Retinal pigment epithelial cell (primary cell): ENCODE data around the gene CBX4.

Experiments used
- DNase-seq: peaks from one replicate; pipeline ENCODE4 v3.0.0-alpha.2; 2010; ENCODE audit warnings: low read depth
- H3K4me3 ChIP-seq: 2 replicates; pipeline ENCODE4 v1.5.1; 2011; ENCODE audit warnings: mild to moderate bottlenecking, low read length, control low read depth, moderate library complexity
- TF ChIP-seq, protein P1 (sequence below): conservative IDR thresholded peaks from 2 replicates; pipeline ENCODE4 v1.5.1; 2011; ENCODE audit warnings: low read depth, low read length, control low read depth, inconsistent platforms

Gene CBX4

GRCh38 chr17:79784353-79785016, 54.8 kb downstream of the CBX4 start:
- TF ChIP-seq, protein P1, sequence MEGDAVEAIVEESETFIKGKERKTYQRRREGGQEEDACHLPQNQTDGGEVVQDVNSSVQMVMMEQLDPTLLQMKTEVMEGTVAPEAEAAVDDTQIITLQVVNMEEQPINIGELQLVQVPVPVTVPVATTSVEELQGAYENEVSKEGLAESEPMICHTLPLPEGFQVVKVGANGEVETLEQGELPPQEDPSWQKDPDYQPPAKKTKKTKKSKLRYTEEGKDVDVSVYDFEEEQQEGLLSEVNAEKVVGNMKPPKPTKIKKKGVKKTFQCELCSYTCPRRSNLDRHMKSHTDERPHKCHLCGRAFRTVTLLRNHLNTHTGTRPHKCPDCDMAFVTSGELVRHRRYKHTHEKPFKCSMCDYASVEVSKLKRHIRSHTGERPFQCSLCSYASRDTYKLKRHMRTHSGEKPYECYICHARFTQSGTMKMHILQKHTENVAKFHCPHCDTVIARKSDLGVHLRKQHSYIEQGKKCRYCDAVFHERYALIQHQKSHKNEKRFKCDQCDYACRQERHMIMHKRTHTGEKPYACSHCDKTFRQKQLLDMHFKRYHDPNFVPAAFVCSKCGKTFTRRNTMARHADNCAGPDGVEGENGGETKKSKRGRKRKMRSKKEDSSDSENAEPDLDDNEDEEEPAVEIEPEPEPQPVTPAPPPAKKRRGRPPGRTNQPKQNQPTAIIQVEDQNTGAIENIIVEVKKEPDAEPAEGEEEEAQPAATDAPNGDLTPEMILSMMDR = no peak
- H3K4me3 ChIP-seq = no peak overlapping the region
- no peak for DNase-seq

DNA sequence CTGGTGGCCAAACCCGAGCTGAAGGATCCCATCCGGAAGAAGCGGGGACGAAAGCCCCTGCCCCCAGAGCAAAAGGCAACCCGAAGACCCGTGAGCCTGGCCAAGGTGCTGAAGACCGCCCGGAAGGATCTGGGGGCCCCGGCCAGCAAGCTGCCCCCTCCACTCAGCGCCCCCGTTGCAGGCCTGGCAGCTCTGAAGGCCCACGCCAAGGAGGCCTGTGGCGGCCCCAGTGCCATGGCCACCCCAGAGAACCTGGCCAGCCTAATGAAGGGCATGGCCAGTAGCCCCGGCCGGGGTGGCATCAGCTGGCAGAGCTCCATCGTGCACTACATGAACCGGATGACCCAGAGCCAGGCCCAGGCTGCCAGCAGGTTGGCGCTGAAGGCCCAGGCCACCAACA, 55.3 kb downstream of the CBX4 start:
- DNase-seq = no peak
- H3K4me3 ChIP-seq = no peak overlapping the region
- TF ChIP-seq, protein P1 = no peak
